Epidermal melanocyte (primary cell): ENCODE data around the gene CSF3R.
"Not testable (repeated sequence)": the region's sequence is repeated elsewhere in the genome, so short reads cannot be mapped to it uniquely, and the experiment has no call there.

ENCODE experiments used
- DNase-seq: peaks from one replicate; pipeline ENCODE4 v3.0.0; 2011; ENCODE audit warnings: low spot score; ENCODE audit not compliant: insufficient read length

The CSF3R gene

GRCh38 chr1:36513676-36514473 lies 31.2 kb upstream of the CSF3R start:
- DNase-seq = no peak

GRCh38 chr1:36512842-36513241 lies 30.1 kb upstream of the CSF3R start:
- DNase-seq = no peak

GRCh38 chr1:36511804-36512798 lies 29.4 kb upstream of the CSF3R start:
- no peak for DNase-seq

GRCh38 chr1:36511220-36511619 lies 28.5 kb upstream of the CSF3R start:
- not testable (repeated sequence) for DNase-seq

GRCh38 chr1:36510418-36510817 lies 27.7 kb upstream of the CSF3R start:
- DNase-seq = no peak

GRCh38 chr1:36508257-36508656 lies 25.5 kb upstream of the CSF3R start:
- no peak for DNase-seq

GRCh38 chr1:36506276-36506920 lies 23.7 kb upstream of the CSF3R start:
- DNase-seq = no peak

- DNase-seq = no peak
Measured at GRCh38 chr1:36503733-36504132, 21.0 kb upstream of the CSF3R start.

GRCh38 chr1:36503159-36503558 lies 20.4 kb upstream of the CSF3R start:
- DNase-seq = no peak

GRCh38 chr1:36502616-36503015 lies 19.9 kb upstream of the CSF3R start:
- DNase-seq = no peak

- DNase-seq = not testable (repeated sequence)
Measured at GRCh38 chr1:36501911-36502310, 19.2 kb upstream of the CSF3R start.

- no peak for DNase-seq
Measured at GRCh38 chr1:36497207-36497606, 14.5 kb upstream of the CSF3R start.

- no peak for DNase-seq
Measured at GRCh38 chr1:36494971-36495370, 12.3 kb upstream of the CSF3R start.

GRCh38 chr1:36493524-36493923 lies 10.8 kb upstream of the CSF3R start:
- DNase-seq = no peak

- no peak for DNase-seq
Measured at GRCh38 chr1:36492491-36492890, 9.8 kb upstream of the CSF3R start.

- DNase-seq = not testable (repeated sequence)
Measured at GRCh38 chr1:36489258-36490051, 6.7 kb upstream of the CSF3R start.

GRCh38 chr1:36487906-36488305 lies 5.2 kb upstream of the CSF3R start:
- no peak for DNase-seq

GRCh38 chr1:36487336-36487725 lies 4.6 kb upstream of the CSF3R start:
- not testable (repeated sequence) for DNase-seq

- no peak for DNase-seq
Measured at GRCh38 chr1:36486439-36487335, 4.0 kb upstream of the CSF3R start.

GRCh38 chr1:36486093-36486438 lies 3.4 kb upstream of the CSF3R start:
- no peak for DNase-seq
